GM12878 (cell line): ENCODE data around the gene IGSF11. TPM values are rescaled to one million over a fixed set of nuclear protein-coding genes. Genes with fewer than 3 reads are reported as not detected.

Experiments used
- ATAC-seq: fragments of 200-7000 bp; cut with Tn5 transposase; 3 replicates; pipeline ENCODE4 v1.9.1; 2020; ENCODE audit warnings: mild to moderate bottlenecking, moderate library complexity
- BruUV-seq: library from RNA; stranded (reverse); fragments of 400-500 nt; replicated peaks from 2 replicates; lab custom pipeline; 2021; lab: Mats Ljungman, UMichigan
- CTCF ChIA-PET: fragments of 300-600 bp; sonication (Branson Sonifier 250); formaldehyde crosslinking; extraction: SDS; loops from one replicate; lab custom pipeline; 2021; ENCODE audit warnings: inconsistent platforms; lab: Yijun Ruan, JAX
- POLR2A ChIA-PET: fragments of 350-600 bp; formaldehyde crosslinking; extraction: SDS; loops from one replicate; lab custom pipeline; 2021; ENCODE audit warnings: inconsistent platforms; lab: Charles Lee
- RAD21 ChIA-PET: fragments of 300-600 bp; sonication (Branson Sonifier 250); formaldehyde crosslinking; loops from one replicate; lab custom pipeline; 2023; ENCODE audit warnings: antibody characterized with exemption; ENCODE audit not compliant: unreplicated experiment; lab: Charles Lee
- SMC1A ChIA-PET: fragments of 300-600 bp; sonication (Branson Sonifier 250); formaldehyde crosslinking; loops from one replicate; lab custom pipeline; 2023; ENCODE audit not compliant: unreplicated experiment, uncharacterized antibody; lab: Charles Lee
- DNase-seq: peaks from one replicate; pipeline ENCODE4 v3.0.0-alpha.2; 2011; ENCODE audit warnings: low read depth, low spot score
- FAIRE-seq: peaks from 3 replicates; lab custom pipeline; 2011; peaks lifted over from hg19 to GRCh38; lab: Jason Lieb, UNC
- H2AFZ ChIP-seq: 2 replicates; pipeline ENCODE4 v1.6.0; 2011; ENCODE audit warnings: low read depth, low read length, control low read depth; ENCODE audit not compliant: control insufficient read depth
- H3K27ac ChIP-seq: 2 replicates; pipeline ENCODE4 v1.5.1; 2011; ENCODE audit warnings: control low read depth; ENCODE audit not compliant: control insufficient read depth, insufficient read depth
- H3K27me3 ChIP-seq, 2 experiments: replicated peaks in 1 of 2; 2 replicates each; pipeline versions ENCODE4 v1.6.0 to v1.6.1; 2011; ENCODE audit warnings: low read length in 1 of 2; ENCODE audit not compliant: control insufficient read depth in 2 of 2, insufficient read depth in 2 of 2
- H3K36me3 ChIP-seq, 2 experiments: 2 replicates each; pipeline ENCODE4 v1.5.1; 2011; ENCODE audit warnings: low read length in 1 of 2; ENCODE audit not compliant: control insufficient read depth in 2 of 2, insufficient read depth in 2 of 2
- H3K4me1 ChIP-seq: 2 replicates; pipeline ENCODE4 v1.6.1; 2011; ENCODE audit warnings: mild to moderate bottlenecking, low read length, moderate library complexity, mixed read lengths; ENCODE audit not compliant: control insufficient read depth, insufficient read depth
- H3K4me2 ChIP-seq: 2 replicates; pipeline ENCODE4 v1.6.0; 2011; ENCODE audit warnings: control low read depth; ENCODE audit not compliant: control insufficient read depth, insufficient read depth
- H3K4me3 ChIP-seq: fragments of 200-600 bp; sonication (generic); 2 replicates; pipeline ENCODE4 v1.5.1; 2016
- H3K79me2 ChIP-seq: 2 replicates; pipeline ENCODE4 v1.6.0; 2011; ENCODE audit warnings: low read length; ENCODE audit not compliant: control insufficient read depth, insufficient read depth
- H3K9ac ChIP-seq: 2 replicates; pipeline ENCODE4 v1.8.0; 2011; ENCODE audit warnings: low read length, control low read depth, mixed read lengths; ENCODE audit not compliant: control insufficient read depth, insufficient read depth
- H3K9me3 ChIP-seq: replicated peaks from 3 replicates; pipeline ENCODE4 v1.5.1; 2011; ENCODE audit warnings: mild to moderate bottlenecking, low read length; ENCODE audit not compliant: control insufficient read depth, insufficient read depth
- H4K20me1 ChIP-seq: 2 replicates; pipeline ENCODE4 v1.6.0; 2011; ENCODE audit not compliant: control insufficient read depth, insufficient read depth
- BACH1 ChIP-seq: fragments of 450-650 bp; IDR thresholded peaks from 2 replicates; pipeline ENCODE4 v1.6.1; 2017; ENCODE audit warnings: mild to moderate bottlenecking, borderline replicate concordance
- CBX5 ChIP-seq: sonication (generic); IDR thresholded peaks from 2 replicates; pipeline ENCODE4 v1.6.1; 2016; ENCODE audit warnings: low read depth, moderate library complexity, mild to moderate bottlenecking, inconsistent platforms
- EP300 ChIP-seq, 2 experiments: fragments of 150-350 bp in 1 of 2; IDR thresholded peaks; 2 replicates each; pipeline ENCODE4 v1.6.1; 2011 to 2012; ENCODE audit warnings: low read depth in 2 of 2, low read length in 2 of 2, borderline replicate concordance in 1 of 2, improper control_type of control experiment in 1 of 2, inconsistent platforms in 1 of 2; ENCODE audit not compliant: control insufficient read depth in 1 of 2
- ESRRA ChIP-seq: IDR thresholded peaks from 2 replicates; pipeline ENCODE4 v1.6.1; 2012; ENCODE audit warnings: mild to moderate bottlenecking, low read length, improper control_type of control experiment
- FOXK2 ChIP-seq: fragments of 450-650 bp; IDR thresholded peaks from 2 replicates; pipeline ENCODE4 v1.6.1; 2017; ENCODE audit warnings: mild to moderate bottlenecking, moderate library complexity
- HDAC2 ChIP-seq: fragments of 200-600 bp; sonication (generic); IDR thresholded peaks from 2 replicates; pipeline ENCODE4 v1.6.1; 2017
- HDAC6 ChIP-seq: fragments of 200-600 bp; sonication (generic); IDR thresholded peaks from one replicate; pipeline ENCODE4 v1.8.0; 2017; ENCODE audit warnings: antibody characterized with exemption; ENCODE audit not compliant: unreplicated experiment
- LARP7 ChIP-seq: fragments of 450-650 bp; IDR thresholded peaks from 2 replicates; pipeline ENCODE4 v1.6.1; 2017; ENCODE audit warnings: mild to moderate bottlenecking
- MTA2 ChIP-seq: fragments of 450-650 bp; IDR thresholded peaks from 2 replicates; pipeline ENCODE4 v1.6.1; 2016; ENCODE audit warnings: low read depth, mild to moderate bottlenecking, moderate library complexity
- PBX3 ChIP-seq: IDR thresholded peaks from 2 replicates; pipeline ENCODE4 v1.6.1; 2011; ENCODE audit warnings: mild to moderate bottlenecking, low read depth, low read length, moderate library complexity; ENCODE audit not compliant: insufficient replicate concordance
- PML ChIP-seq: IDR thresholded peaks from 2 replicates; pipeline ENCODE4 v1.6.1; 2012; ENCODE audit warnings: low read length, inconsistent platforms
- POLR2AphosphoS5 ChIP-seq: IDR thresholded peaks from 2 replicates; pipeline ENCODE4 v1.6.1; 2011; ENCODE audit warnings: mild to moderate bottlenecking, low read length, inconsistent platforms
- STAT3 ChIP-seq: IDR thresholded peaks from 2 replicates; pipeline ENCODE4 v1.6.1; 2011; ENCODE audit warnings: low read depth, low read length, improper control_type of control experiment
- TBL1XR1 ChIP-seq: IDR thresholded peaks from 2 replicates; pipeline ENCODE4 v1.6.1; 2012; ENCODE audit warnings: low read depth, low read length, improper control_type of control experiment
- ZSCAN29 ChIP-seq: fragments of 450-650 bp; IDR thresholded peaks from 2 replicates; pipeline ENCODE4 v1.6.1; 2017; ENCODE audit warnings: mild to moderate bottlenecking, moderate library complexity
- ZZZ3 ChIP-seq: IDR thresholded peaks from 2 replicates; pipeline ENCODE4 v1.6.1; 2011; ENCODE audit warnings: low read depth; ENCODE audit not compliant: control insufficient read depth, insufficient read length
- WGBS: methylation state at CpG from one replicate; pipeline ENCODE4 v1.1.6; 2016; ENCODE audit warnings: low lambda C conversion rate; ENCODE audit not compliant: insufficient replicate concordance, insufficient coverage; ENCODE audit errors: missing lambda C conversion rate; 5-methylcytosine and 5-hydroxymethylcytosine counted together
- in situ Hi-C: fragments of 300-500 bp; cut with MboI; formaldehyde crosslinking; loops from 9 replicates; pipeline ENCODE4 v1.14.3; 2018; ENCODE audit warnings: mixed read lengths
- intact Hi-C: fragments of 100-400 bp; cut with micrococcal nuclease; formaldehyde crosslinking; loops from one replicate; pipeline ENCODE4 v1.14.2; 2022; ENCODE audit not compliant: unreplicated experiment
- polyA plus RNA-seq, 11 experiments: library from polyadenylated mRNA; depleted of rRNA in 4 of 11; unstranded in 6 of 11; stranded (reverse) in 5 of 11; fragments of >200 nt; fragmentation: Nextera tagmentation in 4 of 11; fragmentation: Illumina TruSeq in 1 of 11; extraction: Ambion mirVana in 4 of 11; extraction: Trizol in 1 of 11; gene quantifications; 1 replicate in 1 of 11; 2 replicates in 10 of 11; pipeline versions ENCODE4 v1.2.1 to v1.2.3, GENCODE V29; 2011 to 2016; ENCODE audit warnings: inconsistent platforms in 2 of 11, missing spikeins in 2 of 11, low read depth in 1 of 11
- total RNA-seq, 4 experiments: library from RNA; depleted of rRNA in 3 of 4; stranded (reverse); fragments of >200 nt in 3 of 4; fragmentation: Illumina TruSeq in 1 of 4; extraction: Trizol in 1 of 4; gene quantifications; 2 replicates each; pipeline versions ENCODE4 v1.2.1 to v1.2.3, GENCODE V29; 2013 to 2021
- TF ChIP-seq, protein P1 (sequence below): fragments of 450-650 bp; IDR thresholded peaks from 2 replicates; pipeline ENCODE4 v1.6.1; 2017; ENCODE audit warnings: antibody characterized with exemption, mild to moderate bottlenecking, moderate library complexity
- TF ChIP-seq, protein P2 (sequence below): IDR thresholded peaks from 2 replicates; pipeline ENCODE4 v1.6.1; 2012; ENCODE audit warnings: low read depth, low read length, improper control_type of control experiment

Gene IGSF11
- total and polyA plus RNA-seq, 10 of the 15 experiments (the other 5 are each of a cell fraction or from before 2014, with no cell fraction given): 0.03 TPM; not detected in 9

DNA sequence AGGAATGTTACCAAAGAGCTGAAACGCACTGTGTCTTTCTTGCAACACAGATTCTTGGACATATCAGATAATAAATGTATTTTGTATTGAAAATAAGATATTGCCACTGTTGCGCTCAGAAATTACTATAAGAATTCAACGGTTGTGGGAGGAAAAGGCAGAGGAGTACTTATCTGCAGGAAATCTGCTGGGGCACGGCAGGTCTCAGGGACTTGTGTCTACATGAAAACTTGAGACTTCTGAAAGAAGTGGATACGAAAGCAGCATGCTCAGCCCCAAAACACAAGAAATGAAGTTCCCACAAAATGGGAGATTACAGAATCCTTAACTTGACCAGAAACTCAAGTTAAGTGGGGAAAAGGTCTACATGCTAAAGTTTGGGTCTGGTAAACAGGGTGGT lies 86.5 kb downstream of the IGSF11 start:
- no peak overlapping the region for H3K9ac ChIP-seq
- no peaks in the 10 kb centered on the region for H3K4me1 ChIP-seq
- no peaks in the 10 kb centered on the region for H3K79me2 ChIP-seq
- no peaks in the 10 kb centered on the region for H3K36me3 ChIP-seq
- TF ChIP-seq HDAC2 (no peak), LARP7 (no peak), TBL1XR1 (no peak), EP300 (IDR thresholded peaks at IDR 0.05; ENCODE audit: borderline replicate concordance in 1 of 2, control insufficient read depth in 1 of 2, low read depth in 2 of 2, low read length in 2 of 2) (no peak), HDAC6 (no peak), ZSCAN29 (no peak), MTA2 (no peak), POLR2AphosphoS5 (no peak), BACH1 (no peak), CBX5 (no peak), ZZZ3 (no peak), PML (no peak), FOXK2 (no peak), ESRRA (no peak), PBX3 (no peak), STAT3 (no peak)
- TF ChIP-seq, protein P1, sequence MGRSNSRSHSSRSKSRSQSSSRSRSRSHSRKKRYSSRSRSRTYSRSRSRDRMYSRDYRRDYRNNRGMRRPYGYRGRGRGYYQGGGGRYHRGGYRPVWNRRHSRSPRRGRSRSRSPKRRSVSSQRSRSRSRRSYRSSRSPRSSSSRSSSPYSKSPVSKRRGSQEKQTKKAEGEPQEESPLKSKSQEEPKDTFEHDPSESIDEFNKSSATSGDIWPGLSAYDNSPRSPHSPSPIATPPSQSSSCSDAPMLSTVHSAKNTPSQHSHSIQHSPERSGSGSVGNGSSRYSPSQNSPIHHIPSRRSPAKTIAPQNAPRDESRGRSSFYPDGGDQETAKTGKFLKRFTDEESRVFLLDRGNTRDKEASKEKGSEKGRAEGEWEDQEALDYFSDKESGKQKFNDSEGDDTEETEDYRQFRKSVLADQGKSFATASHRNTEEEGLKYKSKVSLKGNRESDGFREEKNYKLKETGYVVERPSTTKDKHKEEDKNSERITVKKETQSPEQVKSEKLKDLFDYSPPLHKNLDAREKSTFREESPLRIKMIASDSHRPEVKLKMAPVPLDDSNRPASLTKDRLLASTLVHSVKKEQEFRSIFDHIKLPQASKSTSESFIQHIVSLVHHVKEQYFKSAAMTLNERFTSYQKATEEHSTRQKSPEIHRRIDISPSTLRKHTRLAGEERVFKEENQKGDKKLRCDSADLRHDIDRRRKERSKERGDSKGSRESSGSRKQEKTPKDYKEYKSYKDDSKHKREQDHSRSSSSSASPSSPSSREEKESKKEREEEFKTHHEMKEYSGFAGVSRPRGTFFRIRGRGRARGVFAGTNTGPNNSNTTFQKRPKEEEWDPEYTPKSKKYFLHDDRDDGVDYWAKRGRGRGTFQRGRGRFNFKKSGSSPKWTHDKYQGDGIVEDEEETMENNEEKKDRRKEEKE: no peak
- TF ChIP-seq, protein P2, sequence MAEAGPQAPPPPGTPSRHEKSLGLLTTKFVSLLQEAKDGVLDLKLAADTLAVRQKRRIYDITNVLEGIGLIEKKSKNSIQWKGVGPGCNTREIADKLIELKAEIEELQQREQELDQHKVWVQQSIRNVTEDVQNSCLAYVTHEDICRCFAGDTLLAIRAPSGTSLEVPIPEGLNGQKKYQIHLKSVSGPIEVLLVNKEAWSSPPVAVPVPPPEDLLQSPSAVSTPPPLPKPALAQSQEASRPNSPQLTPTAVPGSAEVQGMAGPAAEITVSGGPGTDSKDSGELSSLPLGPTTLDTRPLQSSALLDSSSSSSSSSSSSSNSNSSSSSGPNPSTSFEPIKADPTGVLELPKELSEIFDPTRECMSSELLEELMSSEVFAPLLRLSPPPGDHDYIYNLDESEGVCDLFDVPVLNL: no peak
- H3K27me3 ChIP-seq: no peaks in the 10 kb centered on the region
- H3K4me2 ChIP-seq: no peak overlapping the region
- H3K27ac ChIP-seq: no peak overlapping the region
- no peaks in the 10 kb centered on the region for H4K20me1 ChIP-seq
- DNase-seq (no peak), ATAC-seq (no peak), FAIRE-seq (no peak)
- RAD21 ChIA-PET: no interaction called here
- CTCF ChIA-PET: interaction anchor here (1.2 to 1.6 kb wide), 2 partner anchors 64 to 87 kb away, joined by 3 read pairs; partner anchors contain the start of gene IGSF11
- no peak overlapping the region for H3K4me3 ChIP-seq
- SMC1A ChIA-PET: interaction anchor here (1.4 kb wide), 1 partner anchor 13 kb away, joined by 3 read pairs; no protein-coding TSS in a partner anchor
- intact Hi-C loops (no loop called here), in situ Hi-C loops (no loop called here)
- H3K9me3 ChIP-seq: no peaks in the 10 kb centered on the region
- POLR2A ChIA-PET: no interaction called here
- WGBS: 32% methylated on average over 5 of the region's 5 CpGs
- no TSS peak for BruUV-seq
- no peak overlapping the region for H2AFZ ChIP-seq
